H7 (cell line): Measurements from ENCODE around the gene APBB1. TPM values are rescaled to one million over a fixed set of nuclear protein-coding genes. Genes with fewer than 3 reads are reported as not detected.

Experiments used
- DNase-seq: peaks from one replicate; pipeline ENCODE4 v3.0.0; 2012
- H3K27me3 ChIP-seq: 2 replicates; pipeline ENCODE4 v1.6.0; 2011; ENCODE audit warnings: mild to moderate bottlenecking, low read length; ENCODE audit not compliant: control insufficient read depth, insufficient read depth
- H3K36me3 ChIP-seq: replicated peaks from 2 replicates; pipeline ENCODE4 v1.5.1; 2011; ENCODE audit warnings: low read length; ENCODE audit not compliant: control insufficient read depth, insufficient read depth
- H3K4me3 ChIP-seq: 2 replicates; pipeline ENCODE4 v1.5.1; 2011; ENCODE audit warnings: low read depth, mild to moderate bottlenecking, control low read depth, low read length, moderate library complexity; ENCODE audit not compliant: insufficient read depth
- total RNA-seq: library from RNA; depleted of rRNA; stranded (reverse); fragments of >200 nt; shearing (Covaris generic); gene quantifications from 2 replicates; pipeline ENCODE4 v1.2.3, GENCODE V29; 2014

The APBB1 gene
- total RNA-seq, 1 experiment from 2014 or later: 57.2 TPM

DNA sequence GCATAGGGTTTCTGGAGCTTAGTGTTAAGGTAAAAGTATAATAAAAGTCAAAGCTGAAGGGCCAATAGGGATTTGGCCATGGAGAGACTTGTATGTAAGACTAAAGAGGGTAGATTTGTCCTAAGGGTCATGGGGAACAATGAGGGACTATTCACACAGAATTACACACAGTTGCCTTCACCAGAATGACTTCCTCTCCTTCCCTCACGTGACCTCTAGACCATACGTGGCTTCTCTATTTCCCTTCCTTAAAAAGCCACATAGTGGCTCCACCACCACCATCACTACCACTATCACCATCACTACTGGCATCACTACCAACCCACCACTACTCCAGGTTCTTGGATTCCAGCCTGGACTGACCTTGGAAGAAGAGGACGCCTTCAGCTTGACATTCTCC is 19.1 kb upstream of the APBB1 start:
- H3K4me3 ChIP-seq: no peak overlapping the region
- no peak for DNase-seq
- H3K36me3 ChIP-seq: no peaks in the 10 kb centered on the region
- no peaks in the 10 kb centered on the region; the same call in 1 of the 2 replicates for H3K27me3 ChIP-seq

GRCh38 chr11:6437423-6437822 is 18.5 kb upstream of the APBB1 start:
- Histone ChIP-seq H3K36me3 (no peaks in the 10 kb centered on the region), H3K4me3 (no peak overlapping the region), H3K27me3 (no peaks in the 10 kb centered on the region; the same call in 1 of the 2 replicates)
- DNase-seq: no peak

GRCh38 chr11:6433998-6434660 is 15.2 kb upstream of the APBB1 start:
- no peak for DNase-seq
- no peaks in the 10 kb centered on the region; the same call in 1 of the 2 replicates for H3K27me3 ChIP-seq
- no peaks in the 10 kb centered on the region for H3K36me3 ChIP-seq
- H3K4me3 ChIP-seq: no peak overlapping the region

DNA sequence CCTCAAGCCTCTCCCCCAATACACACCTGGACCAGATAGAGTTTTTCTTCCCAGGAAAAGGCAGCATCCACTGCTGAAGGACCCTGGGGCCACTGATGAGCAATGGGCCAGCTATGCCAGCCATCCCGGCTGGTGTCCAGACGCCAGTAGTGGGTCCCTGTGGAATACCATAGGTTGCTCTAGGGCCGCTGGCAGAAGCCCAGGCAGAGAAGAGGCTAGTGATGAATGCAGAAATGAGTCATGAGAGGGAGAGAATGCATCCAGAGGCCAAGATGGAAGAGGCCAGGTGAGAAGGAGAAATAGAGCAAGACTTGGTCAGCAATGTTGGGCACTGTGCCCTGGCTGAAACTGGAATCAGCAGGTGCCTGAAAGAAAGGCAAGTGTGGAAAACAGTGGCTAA is 13.0 kb upstream of the APBB1 start:
- no peak overlapping the region for H3K4me3 ChIP-seq

DNA sequence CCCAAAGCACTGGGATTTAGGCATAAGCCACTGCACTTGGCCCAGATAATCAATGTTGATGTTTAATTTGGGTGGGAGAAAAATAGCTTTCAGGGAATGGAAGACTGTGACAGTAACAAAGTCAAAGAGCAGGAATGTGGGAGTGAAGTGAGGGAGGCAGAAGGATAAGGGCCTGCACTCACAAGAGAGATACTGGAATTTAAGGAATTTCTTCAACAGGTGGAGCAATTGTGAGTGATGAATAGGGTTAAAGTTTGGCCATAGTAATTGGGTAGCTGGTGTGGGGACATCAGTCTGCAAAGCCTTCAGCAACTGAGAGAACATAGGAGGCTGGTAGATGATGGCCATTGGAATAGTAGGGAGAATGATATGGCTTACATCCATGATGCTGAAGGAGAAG is 8.6 kb upstream of the APBB1 start:
- no peaks in the 10 kb centered on the region for H3K36me3 ChIP-seq
- peak; percentile 52 for DNase-seq
- no peaks in the 10 kb centered on the region; the same call in 1 of the 2 replicates for H3K27me3 ChIP-seq
- H3K4me3 ChIP-seq: no peak overlapping the region

More for the DNA sequence above, 13.0 kb upstream of the APBB1 start:
- Histone ChIP-seq H3K27me3 (no peaks in the 10 kb centered on the region; the same call in 1 of the 2 replicates), H3K36me3 (no peaks in the 10 kb centered on the region)
- no peak for DNase-seq

GRCh38 chr11:6420677-6421076 is 1.8 kb upstream of the APBB1 start:
- Histone ChIP-seq H3K27me3 (peaks cover 11% of the 10 kb centered on the region), H3K4me3 (no peak overlapping the region), H3K36me3 (no peaks in the 10 kb centered on the region)
- no peak for DNase-seq

GRCh38 chr11:6418557-6419008 is 311 bp downstream of the APBB1 start:
- peak overlapping the region; percentile 82 for H3K4me3 ChIP-seq
- H3K27me3 ChIP-seq: peaks cover 11% of the 10 kb centered on the region
- H3K36me3 ChIP-seq: no peaks in the 10 kb centered on the region; the same call in 1 of the 2 replicates
- peak; percentile 86 for DNase-seq

DNA sequence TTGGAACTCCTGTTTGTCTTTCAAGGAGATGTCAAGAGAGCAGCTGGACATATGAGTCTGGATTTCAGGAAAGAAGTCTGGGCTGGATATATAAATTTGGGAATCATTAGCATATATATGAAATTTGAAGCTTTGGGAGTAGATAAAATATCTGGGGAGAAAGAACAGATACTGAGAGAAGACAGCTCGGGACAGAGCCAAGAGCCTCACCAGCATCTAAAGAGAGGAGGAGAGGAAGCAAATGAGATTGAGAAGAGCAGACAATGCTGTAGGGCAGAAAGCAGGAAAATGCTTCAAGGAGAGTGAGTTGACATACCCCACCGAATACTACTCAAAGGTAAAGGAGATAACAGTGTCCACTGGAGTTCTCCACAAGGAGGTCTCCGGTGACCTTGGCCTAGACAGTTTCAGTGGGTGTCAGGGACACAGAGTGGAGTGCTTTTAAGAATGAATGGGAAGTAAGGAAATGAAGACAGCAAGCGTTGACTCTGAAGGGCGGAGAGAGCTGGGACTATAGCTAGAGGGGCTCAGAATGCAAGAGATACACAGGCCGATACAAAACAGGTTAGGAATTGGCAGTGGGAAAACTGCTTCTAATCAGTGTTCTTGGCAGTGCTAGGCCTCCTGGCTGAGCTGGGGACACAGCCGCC is 862 bp downstream of the APBB1 start:
- no peaks in the 10 kb centered on the region; the same call in 1 of the 2 replicates for H3K36me3 ChIP-seq
- DNase-seq: no peak
- H3K27me3 ChIP-seq: peaks cover 11% of the 10 kb centered on the region
- peak overlapping the region; percentile 82 for H3K4me3 ChIP-seq

DNA sequence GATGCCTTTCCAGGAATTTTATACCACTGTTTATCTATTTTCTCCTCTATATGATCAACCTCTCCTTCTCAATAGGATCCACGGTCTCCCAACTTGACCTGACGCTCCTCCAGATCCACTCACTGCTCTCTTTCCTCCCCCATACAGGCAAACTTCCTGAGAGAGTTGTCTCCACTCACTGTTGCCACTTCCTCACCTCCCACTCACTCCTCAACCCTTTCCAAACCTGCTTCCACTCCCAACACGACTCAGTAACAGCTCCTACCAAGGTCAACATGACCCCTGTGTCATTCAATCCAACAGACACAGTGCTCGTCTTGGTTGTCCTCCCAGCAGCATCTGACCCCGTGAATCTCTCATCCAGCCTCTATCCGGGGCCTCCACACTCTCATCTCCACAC is 3.1 kb downstream of the APBB1 start:
- Histone ChIP-seq H3K27me3 (peaks cover 11% of the 10 kb centered on the region), H3K4me3 (no peak overlapping the region), H3K36me3 (no peaks in the 10 kb centered on the region; the same call in 1 of the 2 replicates)
- DNase-seq: no peak

DNA sequence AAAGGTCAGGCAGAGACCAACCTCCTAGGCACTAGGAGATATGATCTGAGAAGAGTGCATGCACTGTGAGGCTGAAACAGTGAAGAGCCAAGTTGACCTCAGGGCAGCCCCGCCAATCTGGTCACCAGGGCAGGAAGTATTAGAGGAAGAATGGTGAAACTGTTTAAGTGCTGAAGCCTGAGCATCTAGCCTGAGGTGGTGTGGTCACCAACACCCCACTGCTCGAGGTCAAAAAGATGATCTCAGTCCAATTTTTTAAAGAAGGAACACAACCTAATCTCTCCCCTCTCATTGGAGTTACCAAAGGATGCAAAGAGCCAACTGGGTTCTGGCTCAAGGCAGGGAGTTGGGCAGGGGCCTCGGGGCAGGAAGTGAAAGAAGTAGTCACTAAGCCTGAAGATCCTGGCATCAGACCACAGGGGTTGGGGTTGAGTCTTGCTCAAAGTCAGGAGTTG is 4.0 kb downstream of the APBB1 start:
- DNase-seq: no peak
- Histone ChIP-seq H3K27me3 (peaks cover 7% of the 10 kb centered on the region), H3K36me3 (no peaks in the 10 kb centered on the region; the same call in 1 of the 2 replicates), H3K4me3 (no peak overlapping the region)

DNA sequence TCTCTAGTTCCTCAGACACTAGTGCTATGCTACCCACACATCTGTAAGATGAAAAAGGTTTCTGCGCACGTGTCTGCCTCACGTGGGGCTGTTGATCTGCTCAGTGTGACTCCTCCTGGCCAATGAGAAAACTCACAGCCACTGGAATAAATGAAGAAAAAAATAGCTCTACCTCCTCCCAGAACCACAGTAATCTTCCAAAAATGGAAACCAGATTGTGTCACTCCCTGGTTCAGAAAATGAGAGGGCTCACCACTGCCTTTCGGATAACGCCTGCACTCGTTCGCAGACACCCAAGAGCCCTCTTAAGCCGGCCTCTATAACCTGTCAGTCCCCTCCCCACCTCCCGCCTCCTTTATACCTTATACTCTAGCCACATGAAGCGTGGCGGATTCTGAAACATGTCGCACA is 5.1 kb downstream of the APBB1 start:
- no peaks in the 10 kb centered on the region; the same call in 1 of the 2 replicates for H3K36me3 ChIP-seq
- no peak for DNase-seq
- no peak overlapping the region for H3K4me3 ChIP-seq
- H3K27me3 ChIP-seq: no peaks in the 10 kb centered on the region

GRCh38 chr11:6411594-6412031 is 7.3 kb downstream of the APBB1 start:
- no peak for DNase-seq
- H3K27me3 ChIP-seq: no peaks in the 10 kb centered on the region
- no peaks in the 10 kb centered on the region; the same call in 1 of the 2 replicates for H3K36me3 ChIP-seq
- no peak overlapping the region for H3K4me3 ChIP-seq

GRCh38 chr11:6410695-6411430 is 8.0 kb downstream of the APBB1 start:
- Histone ChIP-seq H3K36me3 (no peaks in the 10 kb centered on the region; the same call in 1 of the 2 replicates), H3K4me3 (no peak overlapping the region), H3K27me3 (no peaks in the 10 kb centered on the region)
- DNase-seq: no peak

- H3K4me3 ChIP-seq: no peak overlapping the region
- H3K27me3 ChIP-seq: no peaks in the 10 kb centered on the region
- no peak for DNase-seq
- H3K36me3 ChIP-seq: peaks cover 1% of the 10 kb centered on the region; the same call in 1 of the 2 replicates
These were observed 12.5 kb downstream of the APBB1 start for GRCh38 chr11:6406370-6406769.
